NOMO-1 treated with dmso at 0.1 percent for 144 hours (cell line): ENCODE results near the gene SRL.

Experiments used
- DNase-seq: peaks from one replicate; lab custom pipeline; 2025; ENCODE audit not compliant: unreplicated experiment; lab: John Stamatoyannopoulos, UW

The SRL gene

DNA sequence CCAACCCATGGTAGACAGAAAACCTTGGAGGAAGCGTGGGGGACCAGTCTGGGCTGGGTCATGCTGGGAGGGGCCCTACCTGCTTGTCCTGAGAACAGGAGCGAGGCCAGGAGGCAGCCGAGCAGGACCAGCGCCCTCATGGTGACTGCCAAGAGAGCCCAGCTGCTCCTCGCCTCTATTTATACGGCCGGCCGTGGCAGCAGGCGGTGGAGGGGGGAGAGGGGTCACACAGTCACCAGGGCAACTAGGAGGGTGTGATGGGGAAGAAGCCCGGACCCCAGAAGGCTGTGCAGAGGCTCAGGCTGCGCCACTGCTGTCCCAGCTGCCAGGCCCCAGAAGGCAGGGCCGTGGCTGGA is at the start of gene SRL:
SRL (minus strand) TSS at position 153 of the 356 bp plus-strand sequence; CDS start at position 140, 13 bp downstream.
- no peak for DNase-seq

DNA sequence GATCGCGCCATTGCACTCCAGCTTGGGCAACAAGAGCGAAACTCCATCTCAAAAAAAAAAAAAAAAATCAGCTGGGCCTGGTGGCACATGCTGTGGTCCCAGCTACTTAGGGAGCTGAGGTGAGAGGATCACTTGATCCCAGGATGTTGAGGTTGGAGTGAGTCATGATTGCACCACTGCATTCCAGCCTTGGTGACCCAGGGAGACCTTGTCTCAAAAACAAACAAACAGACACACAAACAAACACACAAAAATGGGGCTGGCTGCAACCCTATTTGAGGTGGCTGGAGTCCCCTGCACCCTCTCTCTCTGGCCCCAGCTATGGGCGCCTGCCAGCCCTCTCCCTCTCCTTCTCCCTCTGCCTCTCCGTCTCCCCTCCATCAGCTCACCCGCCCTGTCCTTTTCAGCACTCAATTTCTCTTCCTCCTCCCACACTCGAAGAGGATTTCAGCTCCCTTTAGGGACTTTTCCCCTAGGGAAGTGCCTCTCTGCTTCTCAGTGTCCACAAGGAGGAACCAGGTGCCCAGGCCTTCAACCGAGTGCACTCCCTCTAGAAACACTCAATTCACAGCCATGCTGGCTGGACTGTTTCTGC is 48.5 kb upstream of the SRL start:
- DNase-seq: no peak

DNA sequence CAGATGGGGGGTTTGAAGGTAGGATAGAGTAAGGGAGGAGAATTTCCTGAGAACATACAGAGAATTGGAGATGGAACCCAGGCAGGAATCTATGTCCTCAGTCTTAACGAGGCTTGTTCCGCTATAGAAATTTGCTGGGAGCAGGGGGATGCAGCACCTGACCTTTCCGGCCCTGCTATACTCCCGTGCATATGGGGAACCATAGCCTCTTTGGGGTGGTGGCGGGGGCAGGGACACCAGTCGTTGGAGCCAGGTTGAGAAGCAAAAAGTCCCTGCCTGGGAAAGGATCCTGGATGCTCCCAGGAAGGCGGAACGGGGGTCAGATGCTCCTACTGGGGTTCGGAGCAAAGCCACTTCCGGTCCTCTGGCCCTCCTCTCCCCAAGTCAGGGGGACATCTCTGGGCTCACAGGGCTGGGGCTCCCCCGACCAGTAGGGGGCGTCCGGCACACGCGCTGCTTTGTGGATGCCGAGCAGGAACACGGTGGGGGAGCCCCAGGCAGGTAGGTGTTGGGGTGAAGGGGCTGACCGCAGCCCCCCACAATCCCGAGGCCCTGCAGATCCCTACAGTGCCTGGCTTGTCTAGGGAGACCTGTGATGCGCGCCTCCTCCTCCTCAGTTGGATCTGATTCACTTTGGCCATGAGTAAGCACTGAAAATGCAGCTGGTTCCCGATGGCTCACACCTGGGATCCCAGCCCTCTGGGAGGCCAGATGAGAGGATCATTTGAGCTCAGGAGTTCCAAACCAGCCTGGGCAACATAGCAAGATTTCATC is 46.5 kb upstream of the SRL start:
- peak; percentile 32 for DNase-seq

DNA sequence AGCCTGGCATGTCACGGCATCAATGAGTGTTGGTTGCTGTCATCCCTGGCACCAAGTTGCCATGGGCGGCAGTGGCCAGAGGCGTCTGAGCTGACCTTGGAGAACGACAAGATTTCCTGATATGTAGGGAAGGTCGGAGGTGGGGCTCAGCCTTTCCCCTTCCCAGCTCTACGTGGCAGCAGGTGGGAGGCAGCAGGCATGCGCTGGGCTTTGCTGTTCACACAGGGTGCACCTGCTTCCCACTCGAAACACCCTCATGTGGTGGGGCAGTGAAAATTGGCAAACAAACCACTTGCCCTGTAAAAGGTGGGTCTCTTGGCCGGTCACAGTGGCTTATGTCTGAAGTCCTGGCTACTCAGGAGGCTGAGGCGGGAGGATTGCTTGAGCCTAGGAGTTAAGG is 43.3 kb upstream of the SRL start:
- no peak for DNase-seq

DNA sequence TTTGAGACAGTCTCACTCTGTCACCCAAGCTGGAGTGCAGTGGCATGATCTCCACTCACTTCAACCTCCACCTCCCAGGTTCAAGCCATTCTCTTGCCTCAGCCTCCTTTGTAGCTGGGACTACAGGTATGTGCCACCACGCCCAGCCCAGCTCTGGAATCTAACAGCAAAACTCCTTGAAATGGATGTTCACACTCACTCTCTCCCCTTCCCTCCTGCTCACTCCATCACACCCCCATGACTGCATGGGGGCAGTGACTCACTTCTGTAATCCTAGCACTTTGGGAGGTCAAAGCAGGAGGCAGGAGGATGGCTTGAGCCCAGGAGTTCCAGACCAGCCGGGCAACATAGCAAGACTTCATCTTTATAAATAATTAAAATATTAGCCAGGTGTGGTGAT is 42.1 kb upstream of the SRL start:
- no peak for DNase-seq

DNA sequence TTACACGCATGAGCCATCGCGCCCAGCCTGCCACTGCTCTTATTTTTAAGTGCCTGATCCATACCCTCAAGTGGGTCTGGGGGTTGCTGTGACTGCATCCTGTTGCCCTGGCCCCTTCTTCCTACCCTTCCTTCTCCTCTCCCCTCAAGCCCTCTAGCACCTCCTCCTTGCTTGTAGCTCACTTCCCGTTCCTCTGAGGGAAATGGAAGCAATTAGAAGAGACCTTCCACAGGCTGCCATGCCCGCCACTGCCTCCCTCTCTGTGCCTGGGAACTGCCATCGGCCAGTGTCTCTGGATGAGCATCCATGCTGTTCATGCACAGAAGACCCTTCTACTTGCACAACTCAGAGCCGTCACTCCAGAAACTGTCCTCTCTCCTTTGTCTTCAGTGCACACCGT is 41.6 kb upstream of the SRL start:
- no peak for DNase-seq

DNA sequence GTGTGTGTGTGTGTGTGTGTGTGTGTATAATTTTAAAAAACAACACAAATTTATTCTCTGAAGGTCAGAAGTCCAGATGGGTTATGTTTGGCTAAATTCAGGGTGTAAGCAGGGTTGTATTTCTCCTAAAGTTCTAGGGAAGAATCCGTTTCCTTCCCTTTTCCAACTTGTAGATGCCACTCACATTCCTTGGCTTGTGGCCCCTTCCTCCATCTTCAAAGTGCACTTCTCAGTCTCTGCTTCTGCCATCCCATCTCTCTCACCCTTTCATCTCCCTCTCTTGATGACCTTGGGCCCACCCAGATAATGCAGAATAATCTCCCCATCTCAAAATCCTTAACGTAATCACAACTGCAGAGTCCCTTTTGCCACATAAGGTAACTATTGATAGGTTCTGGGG is 38.7 kb upstream of the SRL start:
- no peak for DNase-seq

DNA sequence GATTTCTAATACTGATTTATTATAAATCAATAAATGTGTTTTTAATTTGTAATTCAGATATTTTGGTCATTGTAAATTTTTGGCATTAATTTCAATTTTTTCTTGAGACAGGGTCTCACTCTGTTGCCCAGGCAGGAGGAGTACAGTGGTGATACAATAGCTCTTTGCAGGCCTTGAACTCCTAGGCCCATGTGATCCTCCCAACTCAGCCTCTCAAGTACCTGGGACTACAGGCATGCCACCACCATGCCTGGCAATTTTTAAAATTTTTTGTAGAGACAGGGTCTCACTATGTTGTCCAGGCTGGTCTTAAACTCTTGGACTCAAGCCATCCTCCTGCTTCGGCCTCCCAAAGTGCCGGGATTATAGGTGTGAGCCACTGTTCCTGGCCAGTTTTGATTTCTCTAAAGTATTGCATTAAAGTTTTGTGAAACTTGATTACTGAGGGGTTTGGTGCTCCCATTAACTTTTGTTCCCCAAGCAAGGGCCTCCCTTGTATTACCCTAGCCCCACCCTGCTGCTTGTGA is 36.2 kb upstream of the SRL start:
- no peak for DNase-seq

DNA sequence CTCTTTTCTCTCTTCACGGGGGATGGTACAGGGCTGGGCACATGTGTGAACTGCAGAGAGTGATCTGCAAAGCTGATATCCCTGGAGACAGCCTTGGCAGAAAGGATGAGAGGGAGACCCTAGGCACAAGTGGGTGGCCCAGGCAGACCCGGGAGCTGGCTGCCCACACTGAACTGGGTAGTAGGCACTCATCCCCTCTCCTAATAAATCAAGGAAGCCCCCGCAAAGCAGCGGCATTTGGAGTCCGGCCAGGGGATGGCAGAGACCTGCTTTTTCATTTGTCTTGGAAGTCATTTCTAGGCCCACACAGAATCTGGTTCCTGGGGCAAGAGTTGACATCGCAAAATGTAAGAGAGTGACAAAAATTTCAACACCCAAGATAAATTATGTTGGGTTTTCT is 34.0 kb upstream of the SRL start:
- DNase-seq: no peak

DNA sequence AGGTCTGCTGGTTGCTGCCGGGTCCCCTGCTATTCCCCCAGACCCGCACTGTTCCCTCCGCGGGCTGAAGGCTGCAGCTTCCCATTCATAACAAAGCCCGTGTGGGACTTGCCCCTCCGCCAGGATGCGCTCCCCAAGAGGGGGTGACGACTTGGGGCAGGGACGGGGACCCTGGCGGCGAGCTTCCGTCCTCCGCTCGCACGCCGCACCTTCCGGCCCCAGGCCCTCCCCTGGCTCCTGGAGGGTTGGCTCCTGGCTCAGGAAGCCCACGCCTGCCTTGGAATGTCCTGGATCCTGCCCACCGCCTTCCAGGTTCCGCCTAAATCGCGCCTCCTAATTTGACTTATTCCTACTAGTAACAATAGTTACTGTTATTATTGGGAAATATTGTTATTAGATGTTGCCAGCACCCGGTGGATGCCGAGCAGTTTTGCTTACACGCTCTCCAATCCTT is 32.0 kb upstream of the SRL start:
- DNase-seq: peak; percentile 39

DNA sequence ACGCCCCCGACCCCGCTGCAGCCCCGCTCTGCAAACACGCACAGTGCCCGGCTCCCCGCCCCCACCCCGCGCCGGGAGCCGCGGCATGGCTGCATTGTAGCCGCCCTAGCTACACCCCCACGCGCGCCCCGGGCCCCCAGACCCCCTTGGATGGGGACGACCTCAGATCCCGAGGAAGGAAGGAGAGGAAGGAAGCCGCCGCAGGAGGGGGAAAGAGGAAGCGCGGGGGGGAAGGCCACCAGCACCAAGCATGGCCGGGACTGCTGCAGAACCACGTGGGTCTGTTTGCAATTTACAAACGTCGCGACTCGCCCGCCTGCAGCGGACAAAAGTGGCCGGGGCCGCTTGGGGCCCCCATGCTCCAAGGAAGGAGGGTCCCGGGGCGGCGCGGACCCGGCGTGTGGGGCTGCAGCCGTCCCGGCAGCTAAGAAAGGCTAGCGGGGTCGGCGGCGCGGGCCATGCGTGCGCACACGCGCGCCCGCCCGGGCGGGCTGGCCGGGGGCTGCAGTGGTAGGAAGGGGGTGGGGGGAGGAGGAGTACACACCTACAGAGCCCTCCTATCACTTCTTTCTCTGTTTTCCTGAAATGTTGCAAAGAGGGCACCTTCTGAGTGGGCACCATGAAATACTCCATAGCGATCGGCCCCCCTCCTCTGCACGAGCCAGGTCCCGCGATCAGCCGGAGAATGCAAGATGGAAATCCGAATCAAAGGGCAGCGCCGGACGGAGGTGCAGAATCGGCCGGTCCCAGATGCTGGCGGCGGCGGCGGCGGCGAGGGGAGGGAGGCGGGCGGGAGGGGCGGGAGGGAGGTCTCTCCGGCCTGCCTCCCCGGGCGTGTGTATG is 30.5 kb upstream of the SRL start:
- peak; percentile 31 for DNase-seq

DNA sequence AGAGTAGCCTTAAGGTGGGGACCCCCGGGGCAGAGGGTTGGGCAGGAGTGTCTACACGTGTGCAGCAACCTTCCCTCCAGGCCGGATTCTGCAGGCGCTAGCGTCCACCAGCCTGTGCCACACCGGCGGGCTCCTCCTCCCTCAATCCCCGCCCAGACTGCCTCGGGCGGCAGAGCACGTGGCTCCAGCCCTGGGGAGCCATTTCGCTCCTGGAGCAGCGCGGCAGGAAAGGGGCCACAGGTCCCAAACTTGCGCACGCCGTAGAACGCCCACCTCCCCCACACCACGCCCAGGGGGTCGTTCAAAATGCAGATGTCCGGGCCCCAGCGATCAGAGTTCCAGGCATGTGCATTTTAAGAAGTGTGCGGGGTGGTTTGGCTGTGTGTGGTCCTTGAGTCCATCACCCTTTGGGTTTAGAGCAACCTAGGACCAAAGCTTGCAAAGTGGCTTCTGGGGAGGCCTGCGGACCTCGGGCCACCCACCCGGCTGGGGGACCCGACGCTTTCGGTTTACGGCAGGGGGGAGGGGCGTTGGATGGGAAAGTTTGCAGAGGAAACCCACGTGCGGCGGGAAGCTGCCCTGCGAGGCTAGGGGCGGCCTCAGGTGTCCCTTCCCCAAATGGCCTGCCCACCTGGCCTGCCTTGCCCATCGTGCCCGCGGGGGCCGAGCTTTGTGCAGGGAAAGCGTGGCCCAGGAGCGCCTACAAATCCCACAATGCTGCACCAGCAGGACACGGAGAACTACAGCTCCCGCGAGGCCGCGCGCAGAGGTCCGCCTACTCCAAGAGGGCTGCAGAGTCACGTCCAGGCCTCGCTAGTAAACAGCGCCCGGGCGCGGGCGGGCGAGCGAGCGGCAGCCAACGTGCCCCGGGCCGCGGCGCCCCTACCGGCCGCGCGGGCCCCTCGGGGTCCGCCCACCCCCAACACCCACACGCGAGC is 29.6 kb upstream of the SRL start:
- peak; percentile 90 for DNase-seq

DNA sequence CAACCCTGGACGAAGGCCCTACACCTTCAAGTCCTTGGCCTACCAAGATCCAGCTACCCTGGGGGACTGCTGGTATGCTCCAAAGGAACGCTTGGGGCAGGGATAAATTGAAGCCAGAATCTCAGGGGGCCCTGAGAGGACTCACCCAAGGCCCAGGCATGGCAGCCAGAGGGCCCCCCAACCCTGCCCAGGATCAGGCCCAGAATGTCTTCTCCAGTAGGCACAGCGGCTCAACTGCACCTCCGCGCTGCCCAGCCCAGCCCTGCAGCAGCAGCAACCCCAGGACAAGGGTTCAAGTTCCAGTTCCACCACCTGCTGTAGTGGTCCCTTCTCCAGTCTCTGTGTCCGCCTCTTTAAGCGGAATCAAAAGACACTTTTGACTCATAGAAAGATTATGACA is 28.7 kb upstream of the SRL start:
- DNase-seq: no peak

DNA sequence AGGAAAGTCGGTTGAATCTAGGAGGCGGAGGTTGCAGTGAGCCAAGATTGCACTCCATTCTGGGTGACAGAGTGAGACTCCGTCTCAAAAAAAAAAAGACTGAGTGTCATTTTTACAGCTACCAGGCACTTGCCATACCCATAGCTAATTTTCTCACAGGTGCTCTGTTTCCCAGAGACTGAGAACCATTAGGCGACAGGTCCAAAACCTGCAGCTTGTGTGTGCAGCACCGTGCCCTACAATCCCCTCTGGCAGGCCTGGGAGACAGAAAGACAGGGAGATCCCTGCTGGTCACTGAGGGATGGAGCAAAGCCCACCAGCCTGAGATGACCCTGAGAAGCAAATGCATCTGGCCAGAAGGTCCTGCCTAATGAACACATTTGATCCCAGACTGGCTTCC is 28.2 kb upstream of the SRL start:
- DNase-seq: no peak

DNA sequence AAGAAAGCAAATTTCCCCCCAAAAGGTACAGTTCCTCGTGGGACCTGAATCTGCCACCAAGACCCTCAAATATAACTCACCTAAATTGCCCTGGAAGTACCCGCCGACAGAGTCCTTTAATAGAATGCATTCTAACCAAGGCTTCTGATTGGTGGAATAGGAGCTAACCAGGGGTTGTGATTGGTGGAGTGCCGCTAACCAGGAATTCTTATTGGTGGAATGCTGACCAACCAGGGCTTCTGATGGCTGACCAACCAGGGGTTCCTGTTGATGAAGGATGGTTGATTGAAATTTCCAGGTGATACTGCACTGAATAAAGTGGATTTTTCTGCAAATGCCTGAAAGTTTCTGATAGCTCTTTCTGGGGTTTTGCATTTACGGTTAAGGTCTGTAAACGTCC is 24.5 kb upstream of the SRL start:
- DNase-seq: no peak

DNA sequence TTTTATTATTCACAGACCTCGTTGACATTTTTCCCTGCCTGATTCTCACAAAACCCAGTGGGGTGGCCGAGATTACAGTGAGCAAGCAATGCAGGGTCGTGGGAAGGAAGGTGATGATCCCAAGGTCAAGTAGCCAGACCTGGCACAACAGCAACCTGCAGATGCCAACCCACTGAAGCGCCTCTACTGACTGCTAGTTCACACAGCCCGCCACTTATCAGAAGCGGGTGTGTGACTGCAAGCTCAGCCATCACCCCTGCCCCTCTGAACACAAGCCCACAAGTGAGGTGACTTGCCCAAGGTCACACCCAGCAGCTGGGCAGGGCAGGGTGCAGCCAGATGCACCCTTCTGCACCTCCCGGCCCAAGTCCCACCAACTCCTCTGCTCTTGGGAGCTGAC is 23.8 kb upstream of the SRL start:
- no peak for DNase-seq

DNA sequence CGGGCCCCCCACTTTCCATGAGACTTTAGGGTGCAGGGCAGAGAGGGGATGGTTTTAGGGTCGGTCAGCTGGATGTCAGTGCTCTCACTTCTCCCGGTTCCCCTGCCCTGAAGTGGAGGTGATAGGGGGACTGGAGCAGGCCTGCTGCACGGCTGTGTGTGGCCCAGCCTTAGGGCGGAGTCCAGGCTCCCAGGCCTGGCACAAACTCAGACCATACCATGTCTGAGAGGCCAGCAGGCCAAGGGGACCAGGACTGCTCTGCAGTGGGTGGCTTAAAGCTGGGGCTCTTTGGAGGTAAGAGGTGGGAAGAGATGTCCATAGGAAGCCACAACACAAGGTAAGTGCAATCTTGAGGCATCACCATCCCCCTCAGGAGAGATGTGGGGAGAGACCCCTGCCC is 22.7 kb upstream of the SRL start:
- DNase-seq: no peak

DNA sequence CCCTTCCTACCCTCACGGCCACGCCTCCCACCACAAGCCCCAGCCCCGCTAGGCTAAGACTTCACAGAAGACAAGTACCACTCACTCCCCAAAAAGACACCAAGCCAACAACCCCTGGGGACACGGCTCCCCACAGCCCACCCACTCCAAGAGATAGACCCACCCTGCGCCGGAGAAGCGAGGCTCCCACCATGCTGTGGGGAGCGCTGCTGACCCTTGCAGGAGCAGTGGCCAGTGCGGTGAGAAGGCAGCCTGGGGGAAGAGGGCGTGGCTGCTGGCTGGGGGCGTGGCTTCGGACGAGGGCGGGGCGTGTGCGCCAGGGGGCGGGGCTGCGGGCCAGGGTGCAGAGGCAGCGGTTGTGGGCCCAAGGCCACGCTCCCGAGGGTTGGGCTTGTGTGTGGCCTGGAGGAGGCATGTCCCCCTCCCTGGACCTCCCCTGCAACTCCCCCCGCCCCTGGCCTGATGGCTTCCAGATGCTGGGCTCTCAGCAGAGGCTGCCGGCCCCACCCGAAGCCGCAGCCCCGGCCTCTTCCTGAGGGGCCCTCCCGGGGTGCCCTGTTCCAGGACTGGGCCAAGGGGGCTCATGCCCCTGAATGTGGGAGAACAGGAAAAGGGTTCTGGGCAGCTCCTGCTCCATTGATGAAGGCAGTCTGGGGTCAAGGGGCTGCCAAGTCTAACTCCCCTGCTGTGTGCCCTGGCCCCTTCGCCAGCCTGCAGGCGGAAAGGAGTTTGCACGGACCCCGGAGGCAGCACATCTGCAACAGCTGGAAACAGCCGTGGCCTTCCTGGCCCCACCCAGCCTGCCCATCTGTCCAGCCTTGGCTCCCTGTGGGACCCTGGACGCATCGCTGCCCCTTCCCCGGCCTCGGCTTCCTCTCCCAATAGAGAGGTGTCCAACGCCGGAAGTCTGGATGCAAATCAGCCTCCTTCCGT is 21.9 kb upstream of the SRL start:
- DNase-seq: no peak

DNA sequence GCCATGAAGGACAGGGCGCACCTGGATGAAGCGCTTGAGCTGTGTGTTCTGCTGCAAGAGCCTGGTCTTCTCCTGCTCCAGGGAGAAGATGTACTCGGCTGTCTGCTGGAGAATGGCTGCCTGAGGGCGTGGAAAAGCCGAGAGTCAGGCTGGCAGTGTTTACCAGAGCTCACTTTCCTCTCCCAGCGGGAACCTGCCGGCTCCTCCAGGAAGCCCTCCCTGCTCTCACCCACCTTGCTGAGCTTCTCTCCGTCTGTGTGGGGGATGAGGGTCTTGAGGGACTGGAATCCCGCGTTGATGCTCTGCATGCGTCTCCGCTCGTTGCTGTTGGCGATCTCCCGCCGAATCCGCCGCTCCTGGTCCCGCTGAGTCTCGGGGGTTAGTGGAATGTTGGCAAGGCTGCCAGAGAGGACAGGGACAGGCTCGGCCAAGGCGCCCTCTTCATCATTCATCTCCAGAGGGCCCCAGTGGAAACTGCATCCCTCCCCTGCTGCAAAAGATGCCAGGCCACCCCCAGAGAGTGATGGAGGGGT is 20.5 kb upstream of the SRL start:
- no peak for DNase-seq
